ENCODE measurements around the gene SLC44A5.
A peak's percentile ranks its signal among the peaks of the same experiment; 100 is the strongest.
"Not testable (repeated sequence)": the region's sequence is repeated elsewhere in the genome, so short reads cannot be mapped to it uniquely, and the experiment has no call there.

SLC44A5 gene

GRCh38 chr1:75618382-75618781 lies 7.5 kb upstream of the SLC44A5 start:
- H3K36me3 ChIP-seq (ENCODE audit: insufficient read depth, low read length), result no peaks in the 10 kb centered on the region
- no peak overlapping the region for H3K9ac ChIP-seq (ENCODE audit: low read depth, low read length)
- no peaks in the 10 kb centered on the region for H3K4me1 ChIP-seq (ENCODE audit: insufficient read depth, low read length)
- no peak overlapping the region for H3K4me3 ChIP-seq (ENCODE audit: low read length)
- peaks cover 53% of the 10 kb centered on the region for H3K27me3 ChIP-seq (ENCODE audit: insufficient read depth, low read length)
- no peaks in the 10 kb centered on the region for H3K9me3 ChIP-seq (ENCODE audit: insufficient read depth, low read depth, low read length)
- no peak overlapping the region for H3K27ac ChIP-seq (ENCODE audit: low read depth, low read length)

- WGBS, result 10% methylated on average over 39 of the region's 39 CpGs
- peaks cover 69% of the 10 kb centered on the region for H3K27me3 ChIP-seq (ENCODE audit: insufficient read depth, low read length)
- H3K9me3 ChIP-seq (ENCODE audit: insufficient read depth, low read depth, low read length), result no peaks in the 10 kb centered on the region
- no peaks in the 10 kb centered on the region for H3K36me3 ChIP-seq (ENCODE audit: insufficient read depth, low read length)
- peak overlapping the region; percentile 76 for H3K4me3 ChIP-seq (ENCODE audit: low read length)
- no peak overlapping the region for H3K9ac ChIP-seq (ENCODE audit: low read depth, low read length)
- H3K4me1 ChIP-seq (ENCODE audit: insufficient read depth, low read length), result no peaks in the 10 kb centered on the region
- H3K27ac ChIP-seq (ENCODE audit: low read depth, low read length), result no peak overlapping the region
Observed at GRCh38 chr1:75616436-75617433, 5.8 kb upstream of the SLC44A5 start.

- Histone ChIP-seq H3K9me3 (ENCODE audit: insufficient read depth, low read depth, low read length) (no peaks in the 10 kb centered on the region), H3K4me1 (ENCODE audit: insufficient read depth, low read length) (no peaks in the 10 kb centered on the region), H3K27ac (ENCODE audit: low read depth, low read length) (no peak overlapping the region), H3K36me3 (ENCODE audit: insufficient read depth, low read length) (no peaks in the 10 kb centered on the region), H3K9ac (ENCODE audit: low read depth, low read length) (no peak overlapping the region), H3K27me3 (ENCODE audit: insufficient read depth, low read length) (peaks cover 78% of the 10 kb centered on the region), H3K4me3 (ENCODE audit: low read length) (peak overlapping the region; percentile 76)
- WGBS, result under 1% methylated on average over 67 of the region's 72 CpGs
Observed at GRCh38 chr1:75615613-75616435, 4.9 kb upstream of the SLC44A5 start.

GRCh38 chr1:75614399-75614756 lies 3.5 kb upstream of the SLC44A5 start:
- H3K4me3 ChIP-seq (ENCODE audit: low read length), result peak overlapping the region; percentile 76
- no peak overlapping the region for H3K9ac ChIP-seq (ENCODE audit: low read depth, low read length)
- WGBS, result 9% methylated on average over 8 of the region's 8 CpGs
- no peaks in the 10 kb centered on the region for H3K36me3 ChIP-seq (ENCODE audit: insufficient read depth, low read length)
- H3K4me1 ChIP-seq (ENCODE audit: insufficient read depth, low read length), result no peaks in the 10 kb centered on the region
- H3K27me3 ChIP-seq (ENCODE audit: insufficient read depth, low read length), result peaks cover 75% of the 10 kb centered on the region
- no peaks in the 10 kb centered on the region for H3K9me3 ChIP-seq (ENCODE audit: insufficient read depth, low read depth, low read length)
- H3K27ac ChIP-seq (ENCODE audit: low read depth, low read length), result no peak overlapping the region

- Histone ChIP-seq H3K4me1 (ENCODE audit: insufficient read depth, low read length) (no peaks in the 10 kb centered on the region), H3K27me3 (ENCODE audit: insufficient read depth, low read length) (peaks cover 75% of the 10 kb centered on the region), H3K36me3 (ENCODE audit: insufficient read depth, low read length) (no peaks in the 10 kb centered on the region), H3K27ac (ENCODE audit: low read depth, low read length) (no peak overlapping the region), H3K4me3 (ENCODE audit: low read length) (peak overlapping the region; percentile 76), H3K9ac (ENCODE audit: low read depth, low read length) (no peak overlapping the region), H3K9me3 (ENCODE audit: insufficient read depth, low read depth, low read length) (no peaks in the 10 kb centered on the region)
- 87% methylated on average over 3 of the region's 5 CpGs for WGBS
Observed at GRCh38 chr1:75613916-75614315, 3.0 kb upstream of the SLC44A5 start.

GRCh38 chr1:75612976-75613375 lies 2.1 kb upstream of the SLC44A5 start:
- no peak overlapping the region for H3K4me3 ChIP-seq (ENCODE audit: low read length)
- WGBS, result 76% methylated on average over 3 of the region's 3 CpGs
- no peak overlapping the region for H3K9ac ChIP-seq (ENCODE audit: low read depth, low read length)
- no peaks in the 10 kb centered on the region for H3K36me3 ChIP-seq (ENCODE audit: insufficient read depth, low read length)
- H3K9me3 ChIP-seq (ENCODE audit: insufficient read depth, low read depth, low read length), result no peaks in the 10 kb centered on the region
- H3K27me3 ChIP-seq (ENCODE audit: insufficient read depth, low read length), result peaks cover 68% of the 10 kb centered on the region
- no peaks in the 10 kb centered on the region for H3K4me1 ChIP-seq (ENCODE audit: insufficient read depth, low read length)
- no peak overlapping the region for H3K27ac ChIP-seq (ENCODE audit: low read depth, low read length)

GRCh38 chr1:75602486-75602885 lies 8.4 kb downstream of the SLC44A5 start:
- WGBS, result 2% methylated on average over 1 of the region's 2 CpGs
- H3K27me3 ChIP-seq (ENCODE audit: insufficient read depth, low read length), result no peaks in the 10 kb centered on the region
- H3K4me1 ChIP-seq (ENCODE audit: insufficient read depth, low read length), result no peaks in the 10 kb centered on the region
- H3K27ac ChIP-seq (ENCODE audit: low read depth, low read length), result no peak overlapping the region
- no peaks in the 10 kb centered on the region for H3K9me3 ChIP-seq (ENCODE audit: insufficient read depth, low read depth, low read length)
- H3K36me3 ChIP-seq (ENCODE audit: insufficient read depth, low read length), result no peaks in the 10 kb centered on the region
- H3K9ac ChIP-seq (ENCODE audit: low read depth, low read length), result no peak overlapping the region
- H3K4me3 ChIP-seq (ENCODE audit: low read length), result no peak overlapping the region

GRCh38 chr1:75600781-75601180 lies 10.1 kb downstream of the SLC44A5 start:
- Histone ChIP-seq H3K36me3 (ENCODE audit: insufficient read depth, low read length) (no peaks in the 10 kb centered on the region), H3K27ac (ENCODE audit: low read depth, low read length) (no peak overlapping the region), H3K9me3 (ENCODE audit: insufficient read depth, low read depth, low read length) (no peaks in the 10 kb centered on the region), H3K9ac (ENCODE audit: low read depth, low read length) (no peak overlapping the region), H3K27me3 (ENCODE audit: insufficient read depth, low read length) (no peaks in the 10 kb centered on the region), H3K4me3 (ENCODE audit: low read length) (no peak overlapping the region), H3K4me1 (ENCODE audit: insufficient read depth, low read length) (no peaks in the 10 kb centered on the region)
- 88% methylated on average over 1 of the region's 1 CpG for WGBS

GRCh38 chr1:75594327-75594726 lies 16.6 kb downstream of the SLC44A5 start:
- Histone ChIP-seq H3K4me3 (ENCODE audit: low read length) (no peak overlapping the region), H3K9me3 (ENCODE audit: insufficient read depth, low read depth, low read length) (no peaks in the 10 kb centered on the region), H3K9ac (ENCODE audit: low read depth, low read length) (no peak overlapping the region), H3K4me1 (ENCODE audit: insufficient read depth, low read length) (0 out of 2 replicates have a peak, but pooled peaks cover 1% of the 10 kb centered on the region), H3K27me3 (ENCODE audit: insufficient read depth, low read length) (no peaks in the 10 kb centered on the region), H3K27ac (ENCODE audit: low read depth, low read length) (no peak overlapping the region), H3K36me3 (ENCODE audit: insufficient read depth, low read length) (no peaks in the 10 kb centered on the region)
- WGBS, result 89% methylated on average over 2 of the region's 3 CpGs

GRCh38 chr1:75593457-75593856 lies 17.5 kb downstream of the SLC44A5 start:
- not testable (repeated sequence) for H3K9ac ChIP-seq (ENCODE audit: low read depth, low read length); H3K4me3 ChIP-seq (ENCODE audit: low read length); H3K27me3 ChIP-seq (ENCODE audit: insufficient read depth, low read length); H3K4me1 ChIP-seq (ENCODE audit: insufficient read depth, low read length); H3K27ac ChIP-seq (ENCODE audit: low read depth, low read length); H3K9me3 ChIP-seq (ENCODE audit: insufficient read depth, low read depth, low read length); H3K36me3 ChIP-seq (ENCODE audit: insufficient read depth, low read length)
- WGBS, result 94% methylated on average over 3 of the region's 3 CpGs

GRCh38 chr1:75589637-75590036 lies 21.3 kb downstream of the SLC44A5 start:
- 63% methylated on average over 4 of the region's 4 CpGs for WGBS
- H3K27ac ChIP-seq (ENCODE audit: low read depth, low read length), result no peak overlapping the region
- H3K27me3 ChIP-seq (ENCODE audit: insufficient read depth, low read length), result no peaks in the 10 kb centered on the region

More at GRCh38 chr1:75589637-75590036, 21.3 kb downstream of the SLC44A5 start:
- Histone ChIP-seq H3K9me3 (ENCODE audit: insufficient read depth, low read depth, low read length) (no peaks in the 10 kb centered on the region), H3K4me1 (ENCODE audit: insufficient read depth, low read length) (peaks cover 9% of the 10 kb centered on the region; the same call in 1 of the 2 replicates), H3K36me3 (ENCODE audit: insufficient read depth, low read length) (no peaks in the 10 kb centered on the region), H3K9ac (ENCODE audit: low read depth, low read length) (no peak overlapping the region), H3K4me3 (ENCODE audit: low read length) (no peak overlapping the region)
